ACHN (cell line): ENCODE results near the gene NPAS1.
"Not testable (repeated sequence)": the region's sequence is repeated elsewhere in the genome, so short reads cannot be mapped to it uniquely, and the experiment has no call there.

Source experiments
- DNase-seq: peaks from one replicate; pipeline ENCODE4 v3.0.0-alpha.2; 2015
- in situ Hi-C: cut with HindIII; loops from 2 replicates; pipeline ENCODE4 v1.10.0; 2017; ENCODE audit warnings: low sequenced_read_pairs, low pct_ligation_motif_present, low pct_unique_long_range_greater_than_20kb

Gene NPAS1

GRCh38 chr19:47010549-47010948 is 9.1 kb upstream of the NPAS1 start:
- in situ Hi-C loops, DNase-seq: not testable (repeated sequence)

GRCh38 chr19:47012617-47013016 is 7.0 kb upstream of the NPAS1 start:
- in situ Hi-C loops: no loop called here
- no peak for DNase-seq

GRCh38 chr19:47013041-47013517 is 6.6 kb upstream of the NPAS1 start:
- peak; percentile 68 for DNase-seq
- in situ Hi-C loops: no loop called here

GRCh38 chr19:47018923-47019322 is 714 bp upstream of the NPAS1 start:
- no peak for DNase-seq
- in situ Hi-C loops: no loop called here

- DNase-seq: no peak
- in situ Hi-C loops: no loop called here
Measured at GRCh38 chr19:47020132-47020805, 632 bp downstream of the NPAS1 start.

GRCh38 chr19:47020992-47021496 is 1.4 kb downstream of the NPAS1 start:
- in situ Hi-C loops: no loop called here
- DNase-seq: no peak

GRCh38 chr19:47021536-47022139 is 2.0 kb downstream of the NPAS1 start:
- DNase-seq: peak; percentile 22
- in situ Hi-C loops: no loop called here

GRCh38 chr19:47022140-47022536 is 2.5 kb downstream of the NPAS1 start:
- no peak for DNase-seq
- in situ Hi-C loops: no loop called here

- no peak for DNase-seq
- in situ Hi-C loops: no loop called here
Measured at GRCh38 chr19:47022541-47023447, 3.2 kb downstream of the NPAS1 start.

- DNase-seq: no peak
Measured at GRCh38 chr19:47023448-47023794, 3.8 kb downstream of the NPAS1 start.

GRCh38 chr19:47024502-47024901 is 4.9 kb downstream of the NPAS1 start:
- DNase-seq: no peak
- in situ Hi-C loops: no loop called here

More at GRCh38 chr19:47023448-47023794, 3.8 kb downstream of the NPAS1 start:
- in situ Hi-C loops: no loop called here

- in situ Hi-C loops: no loop called here
- DNase-seq: no peak
Measured at GRCh38 chr19:47026156-47026555, 6.5 kb downstream of the NPAS1 start.

- in situ Hi-C loops: no loop called here
Measured at GRCh38 chr19:47026889-47027288, 7.3 kb downstream of the NPAS1 start.

GRCh38 chr19:47027586-47028088 is 8.0 kb downstream of the NPAS1 start:
- in situ Hi-C loops: no loop called here
- DNase-seq: no peak

More at GRCh38 chr19:47026889-47027288, 7.3 kb downstream of the NPAS1 start:
- DNase-seq: no peak

- DNase-seq: no peak
- in situ Hi-C loops: no loop called here
Measured at GRCh38 chr19:47028195-47028601, 8.6 kb downstream of the NPAS1 start.

GRCh38 chr19:47032171-47032811 is 12.7 kb downstream of the NPAS1 start:
- DNase-seq: peak; percentile 21

GRCh38 chr19:47035127-47036096 is 15.8 kb downstream of the NPAS1 start:
- in situ Hi-C loops: no loop called here

More at GRCh38 chr19:47032171-47032811, 12.7 kb downstream of the NPAS1 start:
- in situ Hi-C loops: no loop called here

More at GRCh38 chr19:47035127-47036096, 15.8 kb downstream of the NPAS1 start:
- peak; percentile 81 for DNase-seq
